SHP77 (cell line): Measurements from ENCODE around the gene DESI1.
"Not testable (repeated sequence)": the region's sequence is repeated elsewhere in the genome, so short reads cannot be mapped to it uniquely, and the experiment has no call there.

ENCODE experiments used
- DNase-seq, 2 experiments: peaks; one replicate each; lab custom pipeline; 2025; lab: John Stamatoyannopoulos, UW

The DESI1 gene

GRCh38 chr22:41585898-41586297 is 34.9 kb downstream of the DESI1 start:
- no peak for DNase-seq

- DNase-seq: no peak
These were observed 36.0 kb downstream of the DESI1 start for GRCh38 chr22:41584881-41585280.

DNA sequence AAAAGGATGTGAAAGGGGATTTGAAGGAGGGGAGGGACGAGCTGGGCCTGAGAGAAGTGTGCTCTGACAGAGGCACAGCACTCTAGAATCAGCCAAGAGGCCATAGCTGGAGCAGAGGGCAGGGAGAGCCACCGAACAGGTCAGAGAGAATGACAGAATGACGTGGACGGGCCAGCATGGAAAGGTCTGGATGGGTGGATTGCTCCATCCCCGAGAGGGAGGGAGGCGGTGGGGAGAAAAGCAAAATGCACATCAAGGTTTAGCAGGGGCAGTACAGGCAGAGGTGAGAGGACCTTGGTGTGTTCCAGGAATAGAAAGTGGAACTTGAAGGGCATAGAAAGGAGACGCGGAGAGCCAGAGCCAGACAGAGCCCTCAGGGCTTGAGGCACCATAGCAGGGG is 38.1 kb downstream of the DESI1 start:
- DNase-seq: no peak

- no peak for DNase-seq
These were observed 40.9 kb downstream of the DESI1 start for GRCh38 chr22:41579997-41580355.

- DNase-seq: no peak
These were observed 41.4 kb downstream of the DESI1 start for GRCh38 chr22:41579297-41579996.

GRCh38 chr22:41578818-41579217 is 42.0 kb downstream of the DESI1 start:
- DNase-seq: no peak

- no peak for DNase-seq
These were observed 42.7 kb downstream of the DESI1 start for GRCh38 chr22:41578114-41578513.

DNA sequence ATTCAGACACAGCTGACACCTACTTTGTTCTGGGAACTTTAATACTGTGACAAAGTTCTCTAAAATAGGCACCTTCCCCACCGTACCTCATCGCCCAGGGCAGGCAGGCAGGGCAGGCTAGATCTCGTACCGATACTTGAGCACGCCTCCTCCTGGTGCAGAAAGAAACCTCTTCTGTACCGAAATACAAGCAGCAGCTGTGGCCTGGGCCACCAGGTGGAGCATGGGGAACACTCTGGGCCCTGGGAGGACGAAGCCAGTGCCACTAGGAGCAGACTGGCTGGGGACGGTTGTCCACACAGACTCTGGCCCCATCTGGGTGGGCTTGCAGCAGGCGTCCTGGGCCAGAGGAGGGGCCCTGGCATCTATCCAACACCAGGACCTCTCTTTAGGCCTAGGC is 44.0 kb downstream of the DESI1 start:
- DNase-seq: peak; percentile 53 to 62

DNA sequence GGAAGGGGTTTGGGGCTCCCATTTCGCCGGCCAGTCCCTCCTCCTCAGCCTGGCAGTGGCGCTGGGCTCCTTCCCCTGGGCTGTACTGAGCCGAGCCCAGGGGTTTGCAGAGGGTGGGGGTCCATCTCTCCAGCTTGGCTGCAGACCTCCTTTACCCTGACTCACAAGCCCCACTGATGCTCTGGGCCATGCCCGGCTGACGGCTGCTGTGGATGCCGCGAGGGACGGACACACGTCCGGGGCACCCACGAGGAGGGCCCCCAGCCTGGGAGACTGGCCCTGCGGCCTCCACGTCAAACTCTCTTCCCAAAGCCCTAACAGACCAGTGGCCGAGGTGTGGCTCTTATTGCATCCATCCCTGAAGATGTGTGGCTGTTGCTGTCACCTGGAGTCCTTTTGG is 45.3 kb downstream of the DESI1 start:
- no peak for DNase-seq

- DNase-seq: no peak
These were observed 45.9 kb downstream of the DESI1 start for GRCh38 chr22:41574847-41575381.

- no peak for DNase-seq
These were observed 47.2 kb downstream of the DESI1 start for GRCh38 chr22:41573677-41574076.

DNA sequence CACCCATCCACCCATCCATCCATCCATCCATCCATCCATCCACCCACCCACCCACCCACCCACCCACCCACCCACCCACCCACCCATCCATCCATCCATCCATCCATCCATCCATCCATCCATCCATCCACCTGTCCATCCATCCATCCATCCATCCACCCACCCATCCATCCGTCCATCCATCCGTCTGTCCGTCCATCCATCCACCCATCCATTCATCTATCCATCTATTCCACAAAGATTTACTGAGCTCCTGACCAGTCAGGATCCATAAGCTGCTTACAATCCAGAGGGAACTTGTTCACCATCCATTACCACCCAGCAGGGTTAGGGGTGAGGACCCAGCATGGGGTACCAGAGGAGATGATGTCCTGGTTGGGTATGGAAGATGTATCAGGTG is 48.5 kb downstream of the DESI1 start:
- DNase-seq: not testable (repeated sequence)

DNA sequence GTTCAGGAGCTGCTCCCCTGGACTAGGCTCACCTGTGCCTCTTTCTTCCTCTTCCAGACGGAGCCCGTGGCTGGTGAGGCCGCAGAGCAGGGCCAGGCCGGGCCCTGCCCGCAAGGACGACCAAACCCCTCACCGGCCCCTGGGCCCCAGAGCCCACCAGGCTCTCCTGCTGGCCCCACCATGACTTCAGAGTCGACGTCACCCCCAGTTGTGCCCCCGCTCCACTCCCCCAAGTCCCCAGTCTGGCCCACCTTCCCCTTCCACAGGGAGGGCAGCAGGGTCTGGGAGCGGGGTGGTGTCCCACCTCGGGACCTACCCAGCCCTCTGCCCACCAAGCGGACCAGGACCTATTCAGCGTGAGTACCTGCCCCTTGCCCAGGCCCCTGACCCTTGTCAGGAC is 49.1 kb downstream of the DESI1 start:
- DNase-seq: no peak

GRCh38 chr22:41570221-41570620 is 50.6 kb downstream of the DESI1 start:
- no peak for DNase-seq

DNA sequence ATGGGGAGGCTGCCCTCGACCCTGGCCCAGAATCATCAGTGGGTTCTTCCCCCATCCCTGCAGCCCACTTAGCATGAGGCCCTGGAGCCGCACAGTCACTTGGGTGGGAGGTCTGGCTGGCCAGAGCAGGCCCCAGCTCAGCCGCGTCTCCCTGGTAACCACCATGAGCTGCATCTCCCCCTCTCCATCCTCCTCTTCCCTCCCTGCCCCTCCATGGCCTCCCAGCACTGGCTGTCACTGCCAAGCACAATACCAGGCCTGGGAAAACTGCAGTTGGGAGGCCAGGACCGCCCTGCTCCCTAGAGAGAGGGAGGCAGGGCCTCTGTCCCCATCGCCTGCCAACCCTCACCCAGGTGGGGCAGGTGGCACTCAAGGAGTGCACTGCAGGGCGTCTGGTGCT is 52.0 kb downstream of the DESI1 start:
- DNase-seq: no peak

- DNase-seq: no peak
These were observed 53.4 kb downstream of the DESI1 start for GRCh38 chr22:41567512-41567768.

- no peak for DNase-seq
These were observed 55.3 kb downstream of the DESI1 start for GRCh38 chr22:41565403-41566054.

DNA sequence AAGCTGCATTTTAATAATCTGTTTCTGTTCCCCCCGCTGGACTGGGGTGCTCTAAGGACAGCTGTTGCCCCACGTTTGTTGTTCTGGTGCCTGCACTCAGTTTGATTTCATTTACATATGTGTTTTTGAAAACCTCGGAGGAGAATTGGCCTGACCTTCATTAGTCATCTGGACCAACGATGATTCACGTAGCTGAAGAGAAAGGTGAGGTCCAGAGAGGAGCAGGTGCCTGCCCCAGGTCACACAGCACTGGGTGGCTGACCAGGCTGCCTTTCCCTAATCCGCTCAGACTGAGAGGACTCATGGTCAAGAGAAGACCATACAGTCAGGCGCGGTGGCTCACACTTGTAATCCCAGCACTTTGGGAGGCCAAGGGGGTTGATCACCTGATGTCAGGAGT is 56.3 kb downstream of the DESI1 start:
- DNase-seq: no peak

DNA sequence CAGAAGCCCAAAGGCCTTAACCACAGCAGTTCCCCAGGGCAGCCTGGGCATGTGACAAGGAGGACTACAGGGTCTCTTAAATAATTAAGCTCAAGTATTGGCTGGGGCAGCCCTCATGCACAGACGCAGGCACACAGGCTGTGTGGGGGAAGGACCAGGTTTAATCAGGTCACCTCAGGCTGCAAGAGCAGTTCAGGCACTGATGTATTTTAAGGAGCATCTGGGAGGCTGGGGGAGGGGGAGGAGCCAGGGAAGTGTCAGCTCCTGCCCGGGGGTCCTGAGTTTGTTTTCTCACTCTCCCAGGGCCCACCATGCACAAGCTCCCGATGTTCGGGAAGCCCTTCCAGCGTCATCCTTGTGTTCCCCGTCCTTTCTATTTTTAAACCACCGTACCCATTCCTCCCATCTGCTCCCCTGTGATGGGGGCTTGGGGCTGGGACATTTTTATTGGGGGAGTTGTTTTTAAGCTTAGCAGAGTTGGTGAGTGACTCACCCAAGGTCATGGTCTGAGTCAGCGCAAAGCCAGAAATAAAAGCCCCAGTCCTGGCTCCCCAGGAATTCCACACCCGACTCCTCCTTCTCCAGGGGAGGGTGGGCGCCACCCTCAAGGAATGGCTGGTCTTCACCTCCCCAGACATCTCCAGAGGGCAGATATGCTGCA is 57.7 kb downstream of the DESI1 start:
- DNase-seq: no peak

GRCh38 chr22:41562461-41562860 is 58.4 kb downstream of the DESI1 start:
- no peak for DNase-seq

DNA sequence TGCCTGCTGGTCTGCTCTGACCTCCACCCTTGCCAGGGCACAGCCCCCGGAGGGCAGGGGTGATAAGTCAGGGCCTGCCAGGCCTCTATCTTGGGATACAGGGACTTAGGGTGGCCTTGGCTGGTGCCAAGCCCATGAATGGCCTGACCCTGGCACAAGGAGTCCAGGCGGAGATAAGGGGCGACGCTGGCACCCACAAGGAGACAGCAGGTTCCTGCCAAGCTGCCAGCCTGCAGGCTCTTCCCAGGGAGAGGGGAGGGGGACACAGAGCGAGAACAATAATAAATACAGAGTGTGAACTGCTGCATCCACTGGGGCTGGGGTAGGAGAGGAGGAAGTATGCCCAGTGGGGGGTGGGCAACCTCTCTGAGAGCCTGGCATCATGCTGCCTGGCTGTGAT is 59.1 kb downstream of the DESI1 start:
- no peak for DNase-seq

GRCh38 chr22:41561335-41561734 is 59.5 kb downstream of the DESI1 start:
- DNase-seq: no peak

DNA sequence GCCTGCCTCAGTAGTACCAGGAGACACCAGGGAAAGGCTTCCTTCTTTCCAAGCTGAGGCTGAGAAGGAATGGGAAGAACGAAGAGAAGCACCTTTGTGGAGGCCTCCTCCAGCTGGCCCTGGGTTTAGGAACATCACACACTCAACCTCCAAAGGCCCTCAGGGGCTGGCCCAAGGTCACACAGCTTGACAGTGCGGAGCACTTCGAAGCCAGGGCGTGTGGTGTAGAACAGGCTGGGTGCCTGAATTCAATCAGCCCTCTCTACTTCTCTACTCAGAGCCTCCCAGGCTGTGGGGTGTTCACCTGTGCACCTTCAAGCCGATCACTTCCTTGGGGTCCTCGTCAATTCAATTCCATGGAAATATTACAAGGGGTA is 60.8 kb downstream of the DESI1 start:
- DNase-seq: no peak

DNA sequence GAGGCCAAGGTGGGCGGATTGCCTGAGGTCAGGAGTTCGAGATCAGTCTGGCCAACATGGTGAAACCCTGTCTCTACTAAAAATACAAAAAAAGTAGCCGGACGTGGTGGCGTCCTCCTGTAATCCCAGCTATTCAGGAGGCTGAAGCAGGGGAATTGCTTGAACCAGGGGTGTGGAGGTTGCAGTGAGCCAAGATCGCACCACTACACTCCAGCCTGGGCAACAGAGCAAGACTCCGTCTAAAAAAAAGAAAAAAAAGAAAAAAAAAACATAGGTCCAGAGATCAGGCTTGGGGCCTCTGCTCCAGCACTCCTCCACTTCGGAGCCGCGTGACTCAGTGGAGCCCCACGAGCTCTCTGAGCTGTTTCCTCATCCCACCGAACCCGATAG is 62.6 kb downstream of the DESI1 start:
- DNase-seq: not testable (repeated sequence)
